Measurements from ENCODE around the gene TSPAN11.

Gene TSPAN11

GRCh38 chr12:30959110-30959710 lies 32.7 kb downstream of the TSPAN11 start:
- no peak for DNase-seq (ENCODE audit: low read depth in 2 of 2)

GRCh38 chr12:30959778-30960177 lies 33.2 kb downstream of the TSPAN11 start:
- DNase-seq (ENCODE audit: low read depth in 2 of 2): no peak

GRCh38 chr12:30961030-30961429 lies 34.5 kb downstream of the TSPAN11 start:
- no peak for DNase-seq (ENCODE audit: low read depth in 2 of 2)

- DNase-seq (ENCODE audit: low read depth in 2 of 2): no peak
Observed at GRCh38 chr12:30962047-30962446, 35.5 kb downstream of the TSPAN11 start.

GRCh38 chr12:30963709-30964564 lies 37.4 kb downstream of the TSPAN11 start:
- no peak for DNase-seq (ENCODE audit: low read depth in 2 of 2)

GRCh38 chr12:30964896-30965612 lies 38.5 kb downstream of the TSPAN11 start:
- DNase-seq (ENCODE audit: low read depth in 2 of 2): no peak

- DNase-seq (ENCODE audit: low read depth in 2 of 2): no peak
Observed at GRCh38 chr12:30965613-30965985, 39.1 kb downstream of the TSPAN11 start.

- DNase-seq (ENCODE audit: low read depth in 2 of 2): no peak
Observed at GRCh38 chr12:30967026-30967425, 40.5 kb downstream of the TSPAN11 start.

- DNase-seq (ENCODE audit: low read depth in 2 of 2): no peak
Observed at GRCh38 chr12:30968211-30968610, 41.7 kb downstream of the TSPAN11 start.

GRCh38 chr12:30969006-30969405 lies 42.5 kb downstream of the TSPAN11 start:
- no peak for DNase-seq (ENCODE audit: low read depth in 2 of 2)

- no peak for DNase-seq (ENCODE audit: low read depth in 2 of 2)
Observed at GRCh38 chr12:30969606-30970395, 43.3 kb downstream of the TSPAN11 start.

GRCh38 chr12:30970559-30971197 lies 44.1 kb downstream of the TSPAN11 start:
- DNase-seq (ENCODE audit: low read depth in 2 of 2): no peak

GRCh38 chr12:30972035-30972434 lies 45.5 kb downstream of the TSPAN11 start:
- no peak for DNase-seq (ENCODE audit: low read depth in 2 of 2)

- DNase-seq (ENCODE audit: low read depth in 2 of 2): no peak
Observed at GRCh38 chr12:30973175-30973574, 46.6 kb downstream of the TSPAN11 start.

GRCh38 chr12:30973830-30974229 lies 47.3 kb downstream of the TSPAN11 start:
- no peak for DNase-seq (ENCODE audit: low read depth in 2 of 2)

GRCh38 chr12:30974746-30975500 lies 48.4 kb downstream of the TSPAN11 start:
- no peak for DNase-seq (ENCODE audit: low read depth in 2 of 2)

- DNase-seq (ENCODE audit: low read depth in 2 of 2): no peak
Observed at GRCh38 chr12:30975581-30975980, 49.0 kb downstream of the TSPAN11 start.

GRCh38 chr12:30976206-30976605 lies 49.7 kb downstream of the TSPAN11 start:
- no peak for DNase-seq (ENCODE audit: low read depth in 2 of 2)

- no peak for DNase-seq (ENCODE audit: low read depth in 2 of 2)
Observed at GRCh38 chr12:30977124-30977523, 50.6 kb downstream of the TSPAN11 start.

- DNase-seq (ENCODE audit: low read depth in 2 of 2): no peak
Observed at GRCh38 chr12:30977537-30978349, 51.2 kb downstream of the TSPAN11 start.
